ENCODE data around the gene ZEB1.

GRCh38 chr10:31522820-31523219, 203.8 kb downstream of the ZEB1 start:
- TF ChIP-seq SOX6 (IDR thresholded peaks at IDR 0.05) (no peak), ATF1 (CRISPR knock-in tag; IDR thresholded peaks at IDR 0.05) (no peak), ATF1 (tag; IDR thresholded peaks at IDR 0.05) (no peak), MCM5 (IDR thresholded peaks at IDR 0.05; ENCODE audit: low read depth) (no peak), SP2 (IDR thresholded peaks at IDR 0.05; ENCODE audit: extremely low read depth, low read depth, low read length, poor library complexity, severe bottlenecking) (no peak), CBX2 (IDR thresholded peaks at IDR 0.05; ENCODE audit: insufficient read depth, low read length, poor library complexity, severe bottlenecking) (no peak), TEAD4 (IDR thresholded peaks at IDR 0.05; ENCODE audit: low read length) (no peak), TEAD4 (CRISPR knock-in tag; IDR thresholded peaks at IDR 0.05; ENCODE audit: borderline replicate concordance) (no peak), CBX8 (IDR thresholded peaks at IDR 0.05; ENCODE audit: borderline replicate concordance, extremely low read depth, low read depth, low read length, poor library complexity, severe bottlenecking) (no peak)
- TF ChIP-seq, protein P1, sequence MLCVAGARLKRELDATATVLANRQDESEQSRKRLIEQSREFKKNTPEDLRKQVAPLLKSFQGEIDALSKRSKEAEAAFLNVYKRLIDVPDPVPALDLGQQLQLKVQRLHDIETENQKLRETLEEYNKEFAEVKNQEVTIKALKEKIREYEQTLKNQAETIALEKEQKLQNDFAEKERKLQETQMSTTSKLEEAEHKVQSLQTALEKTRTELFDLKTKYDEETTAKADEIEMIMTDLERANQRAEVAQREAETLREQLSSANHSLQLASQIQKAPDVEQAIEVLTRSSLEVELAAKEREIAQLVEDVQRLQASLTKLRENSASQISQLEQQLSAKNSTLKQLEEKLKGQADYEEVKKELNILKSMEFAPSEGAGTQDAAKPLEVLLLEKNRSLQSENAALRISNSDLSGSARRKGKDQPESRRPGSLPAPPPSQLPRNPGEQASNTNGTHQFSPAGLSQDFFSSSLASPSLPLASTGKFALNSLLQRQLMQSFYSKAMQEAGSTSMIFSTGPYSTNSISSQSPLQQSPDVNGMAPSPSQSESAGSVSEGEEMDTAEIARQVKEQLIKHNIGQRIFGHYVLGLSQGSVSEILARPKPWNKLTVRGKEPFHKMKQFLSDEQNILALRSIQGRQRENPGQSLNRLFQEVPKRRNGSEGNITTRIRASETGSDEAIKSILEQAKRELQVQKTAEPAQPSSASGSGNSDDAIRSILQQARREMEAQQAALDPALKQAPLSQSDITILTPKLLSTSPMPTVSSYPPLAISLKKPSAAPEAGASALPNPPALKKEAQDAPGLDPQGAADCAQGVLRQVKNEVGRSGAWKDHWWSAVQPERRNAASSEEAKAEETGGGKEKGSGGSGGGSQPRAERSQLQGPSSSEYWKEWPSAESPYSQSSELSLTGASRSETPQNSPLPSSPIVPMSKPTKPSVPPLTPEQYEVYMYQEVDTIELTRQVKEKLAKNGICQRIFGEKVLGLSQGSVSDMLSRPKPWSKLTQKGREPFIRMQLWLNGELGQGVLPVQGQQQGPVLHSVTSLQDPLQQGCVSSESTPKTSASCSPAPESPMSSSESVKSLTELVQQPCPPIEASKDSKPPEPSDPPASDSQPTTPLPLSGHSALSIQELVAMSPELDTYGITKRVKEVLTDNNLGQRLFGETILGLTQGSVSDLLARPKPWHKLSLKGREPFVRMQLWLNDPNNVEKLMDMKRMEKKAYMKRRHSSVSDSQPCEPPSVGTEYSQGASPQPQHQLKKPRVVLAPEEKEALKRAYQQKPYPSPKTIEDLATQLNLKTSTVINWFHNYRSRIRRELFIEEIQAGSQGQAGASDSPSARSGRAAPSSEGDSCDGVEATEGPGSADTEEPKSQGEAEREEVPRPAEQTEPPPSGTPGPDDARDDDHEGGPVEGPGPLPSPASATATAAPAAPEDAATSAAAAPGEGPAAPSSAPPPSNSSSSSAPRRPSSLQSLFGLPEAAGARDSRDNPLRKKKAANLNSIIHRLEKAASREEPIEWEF (CRISPR knock-in tag; IDR thresholded peaks at IDR 0.05): no peak
- TF ChIP-seq, protein P2, sequence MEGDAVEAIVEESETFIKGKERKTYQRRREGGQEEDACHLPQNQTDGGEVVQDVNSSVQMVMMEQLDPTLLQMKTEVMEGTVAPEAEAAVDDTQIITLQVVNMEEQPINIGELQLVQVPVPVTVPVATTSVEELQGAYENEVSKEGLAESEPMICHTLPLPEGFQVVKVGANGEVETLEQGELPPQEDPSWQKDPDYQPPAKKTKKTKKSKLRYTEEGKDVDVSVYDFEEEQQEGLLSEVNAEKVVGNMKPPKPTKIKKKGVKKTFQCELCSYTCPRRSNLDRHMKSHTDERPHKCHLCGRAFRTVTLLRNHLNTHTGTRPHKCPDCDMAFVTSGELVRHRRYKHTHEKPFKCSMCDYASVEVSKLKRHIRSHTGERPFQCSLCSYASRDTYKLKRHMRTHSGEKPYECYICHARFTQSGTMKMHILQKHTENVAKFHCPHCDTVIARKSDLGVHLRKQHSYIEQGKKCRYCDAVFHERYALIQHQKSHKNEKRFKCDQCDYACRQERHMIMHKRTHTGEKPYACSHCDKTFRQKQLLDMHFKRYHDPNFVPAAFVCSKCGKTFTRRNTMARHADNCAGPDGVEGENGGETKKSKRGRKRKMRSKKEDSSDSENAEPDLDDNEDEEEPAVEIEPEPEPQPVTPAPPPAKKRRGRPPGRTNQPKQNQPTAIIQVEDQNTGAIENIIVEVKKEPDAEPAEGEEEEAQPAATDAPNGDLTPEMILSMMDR (IDR thresholded peaks at IDR 0.05 in 2 of 3, conservative IDR thresholded peaks at IDR 0.05 in 1 of 3; ENCODE audit: insufficient read depth in 2 of 3, low read depth in 1 of 3, low read length in 3 of 3): no peak
